Measurements from ENCODE around the gene SND1.

GRCh38 chr7:128003167-128003566, 351.2 kb downstream of the SND1 start:
- TF ChIP-seq CTCF (conservative IDR thresholded peaks at IDR 0.05; ENCODE audit: low read depth, low read length) (no peak), EZH2phosphoT487 (IDR thresholded peaks at IDR 0.05; ENCODE audit: borderline replicate concordance, low read length) (no peak)

All from PC-3 (cell line).